HL-60 (cell line): ENCODE data around the gene ZSCAN21.

ENCODE experiments used
- DNase-seq, 2 experiments: peaks; one replicate each; pipeline ENCODE4 v3.0.0-alpha.2; 2010 to 2020; ENCODE audit warnings: low read depth in 1 of 2, low spot score in 1 of 2
- H3K27ac ChIP-seq: fragments of 250-450 bp; sonication (Bioruptor Pico); replicated peaks from 2 replicates; pipeline ENCODE4 v1.5.1; 2020; ENCODE audit warnings: mild to moderate bottlenecking, moderate library complexity
- H3K27me3 ChIP-seq: fragments of 250-450 bp; sonication (Bioruptor Pico); 2 replicates; pipeline ENCODE4 v1.5.1; 2021; ENCODE audit warnings: mild to moderate bottlenecking, moderate library complexity; ENCODE audit not compliant: insufficient read depth, poor library complexity, severe bottlenecking
- H3K4me3 ChIP-seq: replicated peaks from 2 replicates; pipeline ENCODE4 v1.5.1; 2011; ENCODE audit warnings: mild to moderate bottlenecking, control low read depth, low read length; ENCODE audit not compliant: insufficient read depth
- CTCF ChIP-seq: IDR thresholded peaks from one replicate; pipeline ENCODE4 v1.5.1; 2011; ENCODE audit warnings: low read length, control low read depth, inconsistent platforms; ENCODE audit not compliant: insufficient read depth
- GABPA ChIP-seq: IDR thresholded peaks from 2 replicates; pipeline ENCODE4 v1.6.1; 2012; ENCODE audit warnings: low read depth
- POLR2AphosphoS5 ChIP-seq: IDR thresholded peaks from 2 replicates; pipeline ENCODE4 v1.6.1; 2012; ENCODE audit warnings: low read depth
- REST ChIP-seq: IDR thresholded peaks from 2 replicates; pipeline ENCODE4 v1.6.1; 2012; ENCODE audit warnings: low read depth; ENCODE audit not compliant: insufficient replicate concordance
- SPI1 ChIP-seq: IDR thresholded peaks from 2 replicates; pipeline ENCODE4 v1.6.1; 2012; ENCODE audit warnings: low read depth, mild to moderate bottlenecking, borderline replicate concordance

The ZSCAN21 gene

GRCh38 chr7:100044718-100045117 is 4.9 kb upstream of the ZSCAN21 start:
- Histone ChIP-seq H3K27ac (no peak overlapping the region), H3K4me3 (no peak overlapping the region), H3K27me3 (no peaks in the 10 kb centered on the region)
- TF ChIP-seq SPI1 (peak; percentile 20; the same call in 1 of the 2 replicates), POLR2AphosphoS5 (no peak), REST (no peak)
- peak; percentile 47 to 77 for DNase-seq

- TF ChIP-seq SPI1 (no peak), REST (no peak), POLR2AphosphoS5 (no peak), GABPA (no peak), CTCF (no peak)
- no peak overlapping the region for H3K4me3 ChIP-seq
- DNase-seq, result no peak
Measured at GRCh38 chr7:100048680-100049079, 894 bp upstream of the ZSCAN21 start.

GRCh38 chr7:100051611-100052010 is 2.0 kb downstream of the ZSCAN21 start:
- TF ChIP-seq GABPA (no peak), CTCF (no peak), POLR2AphosphoS5 (no peak), REST (no peak), SPI1 (no peak)
- DNase-seq, result no peak
- Histone ChIP-seq H3K27ac (no peak overlapping the region), H3K27me3 (no peaks in the 10 kb centered on the region), H3K4me3 (no peak overlapping the region)

More at GRCh38 chr7:100048680-100049079, 894 bp upstream of the ZSCAN21 start:
- Histone ChIP-seq H3K27me3 (no peaks in the 10 kb centered on the region), H3K27ac (no peak overlapping the region)

GRCh38 chr7:100053215-100053614 is 3.6 kb downstream of the ZSCAN21 start:
- DNase-seq, result peak; percentile 62 to 69
- H3K27me3 ChIP-seq, result no peaks in the 10 kb centered on the region
- no peak overlapping the region for H3K27ac ChIP-seq
- TF ChIP-seq SPI1 (no peak), GABPA (no peak)
- H3K4me3 ChIP-seq, result no peak overlapping the region
